Endothelial cell (in vitro differentiated cells): ENCODE results near the gene CCN6. TPM values are rescaled to one million over a fixed set of nuclear protein-coding genes. Genes with fewer than 3 reads are reported as not detected.

Source experiments
- DNase-seq: peaks from one replicate; pipeline ENCODE4 v3.0.0; 2021; ENCODE audit warnings: low spot score
- H3K27ac Mint-ChIP-seq: one replicate; pipeline ENCODE4 v1.8.0; 2021; ENCODE audit warnings: mixed read lengths, inconsistent platforms; ENCODE audit not compliant: unreplicated experiment
- H3K27me3 Mint-ChIP-seq: one replicate; pipeline ENCODE4 v1.8.0; 2021; ENCODE audit warnings: mild to moderate bottlenecking, moderate library complexity, mixed read lengths, inconsistent platforms; ENCODE audit not compliant: unreplicated experiment
- H3K36me3 Mint-ChIP-seq: one replicate; pipeline ENCODE4 v1.8.0; 2021; ENCODE audit warnings: mild to moderate bottlenecking, low read depth, mixed read lengths, inconsistent platforms; ENCODE audit not compliant: unreplicated experiment
- H3K4me1 Mint-ChIP-seq: one replicate; pipeline ENCODE4 v1.8.0; 2021; ENCODE audit warnings: mild to moderate bottlenecking, mixed read lengths, inconsistent platforms; ENCODE audit not compliant: unreplicated experiment
- H3K4me3 Mint-ChIP-seq: one replicate; pipeline ENCODE4 v1.8.0; 2021; ENCODE audit warnings: mild to moderate bottlenecking, mixed read lengths, inconsistent platforms; ENCODE audit not compliant: unreplicated experiment
- H3K9me3 Mint-ChIP-seq: one replicate; pipeline ENCODE4 v1.8.0; 2021; ENCODE audit warnings: mixed read lengths, inconsistent platforms; ENCODE audit not compliant: unreplicated experiment
- long read RNA-seq: library from polyadenylated mRNA; unstranded; transcript quantifications from one replicate; pipeline ENCODE4 v2.0.0, GENCODE V29; 2020; ENCODE audit not compliant: unreplicated experiment
- total RNA-seq: library from RNA; stranded (reverse); fragmentation: NEBNext Ultra II Directional; extraction: Animal tissue kit (Norgen Biotek cat#: 25700); gene quantifications from one replicate; pipeline ENCODE4 v1.2.1, GENCODE V29; 2021; ENCODE audit not compliant: unreplicated experiment
- TF ChIP-seq, protein P1 (sequence below): fragments of 200-600 bp; sonication (generic); IDR thresholded peaks from one replicate; pipeline ENCODE4 v1.5.0; 2021; ENCODE audit warnings: antibody characterized with exemption; ENCODE audit not compliant: unreplicated experiment

Gene CCN6
- total RNA-seq = not detected
- long read RNA-seq = 0 reads

DNA sequence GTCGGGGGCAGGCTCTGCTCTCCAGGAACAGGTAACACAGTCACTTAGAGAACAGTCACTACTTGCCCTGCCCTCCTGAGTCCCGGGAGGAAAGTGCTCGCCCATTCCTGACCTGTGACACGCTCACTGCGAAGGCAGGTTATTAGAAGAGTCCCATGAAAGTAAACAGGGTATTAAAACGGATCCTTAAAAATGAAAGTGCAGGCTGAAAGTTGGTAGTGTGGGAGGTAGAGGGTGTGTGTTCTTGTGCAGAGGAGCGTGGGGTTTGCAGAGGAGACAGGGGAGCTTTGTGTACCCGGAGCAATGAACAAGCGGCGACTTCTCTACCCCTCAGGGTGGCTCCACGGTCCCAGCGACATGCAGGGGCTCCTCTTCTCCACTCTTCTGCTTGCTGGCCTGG, at the start of gene CCN6:
Gene CCN6 (plus strand): TSS at position 104 of the 400 bp plus-strand sequence. CDS start 254 bp downstream, at position 358.
- TF ChIP-seq, protein P1, sequence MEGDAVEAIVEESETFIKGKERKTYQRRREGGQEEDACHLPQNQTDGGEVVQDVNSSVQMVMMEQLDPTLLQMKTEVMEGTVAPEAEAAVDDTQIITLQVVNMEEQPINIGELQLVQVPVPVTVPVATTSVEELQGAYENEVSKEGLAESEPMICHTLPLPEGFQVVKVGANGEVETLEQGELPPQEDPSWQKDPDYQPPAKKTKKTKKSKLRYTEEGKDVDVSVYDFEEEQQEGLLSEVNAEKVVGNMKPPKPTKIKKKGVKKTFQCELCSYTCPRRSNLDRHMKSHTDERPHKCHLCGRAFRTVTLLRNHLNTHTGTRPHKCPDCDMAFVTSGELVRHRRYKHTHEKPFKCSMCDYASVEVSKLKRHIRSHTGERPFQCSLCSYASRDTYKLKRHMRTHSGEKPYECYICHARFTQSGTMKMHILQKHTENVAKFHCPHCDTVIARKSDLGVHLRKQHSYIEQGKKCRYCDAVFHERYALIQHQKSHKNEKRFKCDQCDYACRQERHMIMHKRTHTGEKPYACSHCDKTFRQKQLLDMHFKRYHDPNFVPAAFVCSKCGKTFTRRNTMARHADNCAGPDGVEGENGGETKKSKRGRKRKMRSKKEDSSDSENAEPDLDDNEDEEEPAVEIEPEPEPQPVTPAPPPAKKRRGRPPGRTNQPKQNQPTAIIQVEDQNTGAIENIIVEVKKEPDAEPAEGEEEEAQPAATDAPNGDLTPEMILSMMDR = no peak
- Mint-ChIP-seq H3K27me3 (peaks cover 3% of the 10 kb centered on the region), H3K9me3 (no peaks in the 10 kb centered on the region), H3K27ac (peak within 1 kb of the TSS; percentile 39), H3K4me1 (no peaks in the 10 kb centered on the region), H3K4me3 (no peak within 1 kb of the TSS), H3K36me3 (no peaks in the 10 kb centered on the region)
- DNase-seq = no peak

- H3K27me3 Mint-ChIP-seq = peaks cover 3% of the 10 kb centered on the region
- no peak for DNase-seq
- TF ChIP-seq, protein P1 = no peak
- H3K4me3 Mint-ChIP-seq = no peak overlapping the region
- no peaks in the 10 kb centered on the region for H3K9me3 Mint-ChIP-seq
- no peaks in the 10 kb centered on the region for H3K36me3 Mint-ChIP-seq
- peaks cover 11% of the 10 kb centered on the region for H3K4me1 Mint-ChIP-seq
- no peak overlapping the region for H3K27ac Mint-ChIP-seq
Observed at GRCh38 chr6:112004201-112005012, 49.5 kb upstream of the CCN6 start.

GRCh38 chr6:112005013-112005371, 48.9 kb upstream of the CCN6 start:
- H3K27ac Mint-ChIP-seq = no peak overlapping the region
- no peak overlapping the region for H3K4me3 Mint-ChIP-seq
- H3K27me3 Mint-ChIP-seq = peaks cover 3% of the 10 kb centered on the region
- DNase-seq = no peak
- no peaks in the 10 kb centered on the region for H3K36me3 Mint-ChIP-seq
- H3K9me3 Mint-ChIP-seq = no peaks in the 10 kb centered on the region
- peaks cover 11% of the 10 kb centered on the region for H3K4me1 Mint-ChIP-seq
- TF ChIP-seq, protein P1 = no peak

GRCh38 chr6:112007254-112007653, 46.6 kb upstream of the CCN6 start:
- Mint-ChIP-seq H3K4me1 (peaks cover 11% of the 10 kb centered on the region), H3K4me3 (no peak overlapping the region), H3K27me3 (peaks cover 3% of the 10 kb centered on the region), H3K9me3 (no peaks in the 10 kb centered on the region), H3K36me3 (no peaks in the 10 kb centered on the region), H3K27ac (no peak overlapping the region)
- TF ChIP-seq, protein P1 = no peak
- DNase-seq = no peak

DNA sequence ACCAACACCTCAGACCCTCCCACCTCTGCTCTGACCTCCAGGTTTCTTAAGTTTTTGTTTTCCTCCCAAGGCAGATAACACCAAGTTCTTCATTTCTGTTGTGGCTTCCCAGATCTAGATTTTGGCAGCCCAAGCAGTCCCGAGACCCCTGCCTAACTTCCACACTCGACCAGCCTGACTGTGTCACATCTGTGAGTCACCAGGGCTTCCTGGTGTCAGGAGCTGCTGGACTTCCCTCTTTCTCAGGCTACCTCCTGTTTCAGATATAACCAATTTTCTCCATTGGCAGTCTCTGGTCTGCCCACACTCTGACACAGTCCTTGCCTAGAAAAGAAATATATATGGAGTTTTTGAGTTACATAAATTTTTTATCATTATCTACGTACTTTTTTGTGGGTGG, 46.1 kb upstream of the CCN6 start:
- H3K27ac Mint-ChIP-seq = no peak overlapping the region
- TF ChIP-seq, protein P1 = no peak
- peaks cover 11% of the 10 kb centered on the region for H3K4me1 Mint-ChIP-seq

More for the DNA sequence above, 46.1 kb upstream of the CCN6 start:
- Mint-ChIP-seq H3K36me3 (no peaks in the 10 kb centered on the region), H3K4me3 (no peak overlapping the region), H3K9me3 (no peaks in the 10 kb centered on the region), H3K27me3 (peaks cover 3% of the 10 kb centered on the region)
- DNase-seq = no peak
